ENCODE results near the gene GHR.
"Not testable (repeated sequence)": the region's sequence is repeated elsewhere in the genome, so short reads cannot be mapped to it uniquely, and the experiment has no call there.

The GHR gene

GRCh38 chr5:42555797-42556196, 132.6 kb downstream of the GHR start:
- TF ChIP-seq ZNF274 (IDR thresholded peaks at IDR 0.05; ENCODE audit: low read depth, low read length): no peak
- no peak overlapping the region for H3K4me3 ChIP-seq (ENCODE audit: low read length)

DNA sequence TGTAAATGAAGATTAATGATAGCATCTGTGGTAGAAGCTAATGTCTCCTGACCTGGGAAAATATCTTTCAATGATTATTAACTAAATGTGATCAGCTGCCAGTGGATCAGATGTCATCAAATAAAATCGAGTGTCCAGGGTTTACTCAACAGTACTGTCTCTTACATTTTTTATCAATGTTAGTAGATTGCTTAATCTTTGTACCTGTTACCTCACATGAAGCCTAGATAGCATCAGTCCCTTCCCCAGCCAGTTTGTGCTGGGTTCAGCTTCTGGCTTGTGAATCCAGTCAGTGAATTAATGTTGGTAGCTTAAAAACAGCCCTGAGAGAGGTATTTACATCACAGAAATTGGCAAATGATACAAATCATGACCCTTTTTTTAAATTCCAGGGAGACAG, 134.4 kb downstream of the GHR start:
- no peak overlapping the region for H3K4me3 ChIP-seq (ENCODE audit: low read length)
- TF ChIP-seq ZNF274 (IDR thresholded peaks at IDR 0.05; ENCODE audit: low read depth, low read length): no peak

DNA sequence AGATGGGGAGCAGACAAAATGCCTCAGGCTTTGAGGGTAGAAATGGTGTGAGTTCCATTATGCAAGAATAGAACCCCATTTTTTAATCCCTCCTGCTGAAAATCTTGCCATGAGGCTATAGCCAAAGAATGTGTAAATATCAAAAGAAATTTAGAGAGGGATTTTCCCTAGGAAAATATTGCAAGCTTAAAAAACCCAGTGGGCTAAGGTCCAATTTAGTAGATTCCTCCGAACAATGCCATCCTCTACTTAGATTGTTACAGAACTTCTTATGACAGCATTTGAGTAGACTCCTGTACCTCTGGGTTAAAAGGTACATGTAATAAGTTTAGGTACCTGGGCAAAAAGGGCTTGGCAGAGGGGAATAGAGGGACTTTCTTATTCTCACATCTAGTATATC, 138.4 kb downstream of the GHR start:
- TF ChIP-seq ZNF274 (IDR thresholded peaks at IDR 0.05; ENCODE audit: low read depth, low read length): no peak
- no peak overlapping the region for H3K4me3 ChIP-seq (ENCODE audit: low read length)

GRCh38 chr5:42564689-42565356, 141.6 kb downstream of the GHR start:
- TF ChIP-seq ZNF274 (IDR thresholded peaks at IDR 0.05; ENCODE audit: low read depth, low read length): no peak
- H3K4me3 ChIP-seq (ENCODE audit: low read length): no peak overlapping the region

- no peak overlapping the region for H3K4me3 ChIP-seq (ENCODE audit: low read length)
- no peak for TF ChIP-seq ZNF274 (IDR thresholded peaks at IDR 0.05; ENCODE audit: low read depth, low read length)
These were observed 143.5 kb downstream of the GHR start for GRCh38 chr5:42566652-42567295.

DNA sequence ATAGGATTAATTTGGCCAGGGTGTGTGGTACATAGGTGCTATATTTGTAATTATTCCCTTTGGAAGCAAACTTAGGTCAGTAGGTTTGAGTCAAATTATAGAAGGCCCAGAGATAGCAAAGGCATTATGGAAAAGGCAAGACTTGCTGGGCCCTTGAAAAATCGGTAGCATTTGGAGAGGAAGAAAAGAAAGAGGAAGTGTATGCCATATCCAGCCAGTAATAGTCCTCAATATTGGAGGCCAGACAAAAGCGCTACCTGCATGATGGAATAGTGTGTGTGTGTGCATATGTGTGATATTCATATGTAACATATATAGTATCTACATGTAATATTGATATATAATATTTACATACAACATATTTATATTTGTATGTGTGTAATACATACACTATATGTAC, 146.1 kb downstream of the GHR start:
- no peak for TF ChIP-seq ZNF274 (IDR thresholded peaks at IDR 0.05; ENCODE audit: low read depth, low read length)
- no peak overlapping the region for H3K4me3 ChIP-seq (ENCODE audit: low read length)

DNA sequence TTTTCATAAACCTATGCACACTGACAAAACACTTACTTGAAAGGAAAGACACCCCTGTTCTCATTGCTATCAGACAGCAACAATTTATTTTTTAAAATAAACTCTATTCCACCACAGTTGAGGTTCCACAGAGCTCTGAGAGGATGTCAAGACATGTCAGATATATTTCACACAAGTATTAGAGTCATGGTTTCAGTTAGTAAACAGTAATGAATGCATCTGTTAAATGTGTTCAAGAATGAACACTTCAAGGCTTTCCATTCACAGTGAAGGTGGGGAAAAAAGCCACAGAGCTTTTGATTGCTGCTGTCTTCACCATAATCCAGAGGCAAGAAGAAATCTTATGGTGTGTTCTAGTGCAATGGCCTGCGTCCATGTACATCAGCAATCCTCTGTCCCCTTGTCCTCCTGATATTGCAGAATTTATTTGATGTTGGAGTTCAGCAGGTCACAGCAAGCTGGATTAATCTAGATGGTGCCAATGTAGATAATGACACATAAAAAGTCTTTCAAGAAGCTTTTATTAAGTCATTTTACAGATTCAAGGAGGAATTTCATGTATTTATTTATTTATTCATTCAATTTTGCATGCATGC, 146.8 kb downstream of the GHR start:
- H3K4me3 ChIP-seq (ENCODE audit: low read length): no peak overlapping the region
- no peak for TF ChIP-seq ZNF274 (IDR thresholded peaks at IDR 0.05; ENCODE audit: low read depth, low read length)

- H3K4me3 ChIP-seq (ENCODE audit: low read length): no peak overlapping the region
- no peak for TF ChIP-seq ZNF274 (IDR thresholded peaks at IDR 0.05; ENCODE audit: low read depth, low read length)
These were observed 148.0 kb downstream of the GHR start for GRCh38 chr5:42570966-42571960.

DNA sequence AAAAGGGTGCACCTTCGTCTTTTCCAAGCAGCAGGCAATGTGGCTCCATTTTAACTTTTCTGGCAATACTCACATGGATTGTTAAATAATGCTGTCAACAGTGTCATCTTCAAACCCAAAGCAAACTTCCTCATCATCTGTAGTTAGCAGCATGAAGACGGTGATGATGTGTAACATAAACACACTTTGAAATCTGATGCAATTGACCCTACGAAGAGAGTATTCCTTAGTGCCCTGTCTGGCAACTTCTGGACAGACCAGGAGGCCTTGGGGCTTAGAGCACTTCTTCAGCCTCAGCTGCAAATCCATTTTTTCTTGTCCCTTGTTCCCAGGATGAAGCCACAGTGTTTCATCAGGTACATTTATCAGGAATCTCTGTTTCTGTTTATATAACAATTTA, 149.1 kb downstream of the GHR start:
- no peak for TF ChIP-seq ZNF274 (IDR thresholded peaks at IDR 0.05; ENCODE audit: low read depth, low read length)
- no peak overlapping the region for H3K4me3 ChIP-seq (ENCODE audit: low read length)

GRCh38 chr5:42573386-42573785, 150.1 kb downstream of the GHR start:
- no peak for TF ChIP-seq ZNF274 (IDR thresholded peaks at IDR 0.05; ENCODE audit: low read depth, low read length)

DNA sequence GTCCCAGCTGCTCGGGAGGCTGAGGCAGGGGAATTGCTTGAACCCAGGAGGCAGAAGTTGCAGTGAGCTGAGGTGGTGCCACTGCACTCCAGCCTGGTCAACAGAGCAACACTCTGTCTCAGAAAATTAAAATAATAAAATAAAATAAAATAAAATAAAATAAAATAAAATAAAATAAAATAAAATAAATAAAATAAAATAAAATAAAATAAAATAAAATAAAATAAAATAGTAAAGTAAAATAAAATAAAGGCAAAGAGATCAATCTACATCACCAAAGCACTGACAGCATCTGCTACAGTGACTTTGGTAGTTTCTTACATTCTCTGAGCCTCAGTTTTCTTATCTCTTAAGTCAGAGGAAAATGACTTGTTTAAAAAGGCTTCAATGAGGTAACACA, 152.7 kb downstream of the GHR start:
- H3K4me3 ChIP-seq (ENCODE audit: low read length): not testable (repeated sequence)

More at GRCh38 chr5:42573386-42573785, 150.1 kb downstream of the GHR start:
- H3K4me3 ChIP-seq (ENCODE audit: low read length): no peak overlapping the region

DNA sequence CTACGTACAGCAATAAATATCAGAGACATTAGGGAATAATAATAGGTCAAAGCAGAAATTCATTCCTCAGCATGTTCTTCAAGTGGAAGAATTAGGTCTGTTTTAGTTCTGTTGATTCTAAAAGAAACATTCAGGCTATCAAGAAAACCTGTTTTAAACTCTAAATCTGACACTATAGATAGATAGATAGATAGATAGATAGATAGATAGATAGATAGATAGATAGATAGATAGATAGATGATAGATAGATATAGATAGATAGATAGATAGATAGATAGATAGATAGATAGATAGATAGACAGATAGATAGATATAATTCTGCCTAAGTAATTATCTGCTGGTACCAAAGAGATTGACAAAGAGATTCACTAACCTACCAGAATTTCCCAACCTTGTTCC, 155.7 kb downstream of the GHR start:
- not testable (repeated sequence) for H3K4me3 ChIP-seq (ENCODE audit: low read length)

DNA sequence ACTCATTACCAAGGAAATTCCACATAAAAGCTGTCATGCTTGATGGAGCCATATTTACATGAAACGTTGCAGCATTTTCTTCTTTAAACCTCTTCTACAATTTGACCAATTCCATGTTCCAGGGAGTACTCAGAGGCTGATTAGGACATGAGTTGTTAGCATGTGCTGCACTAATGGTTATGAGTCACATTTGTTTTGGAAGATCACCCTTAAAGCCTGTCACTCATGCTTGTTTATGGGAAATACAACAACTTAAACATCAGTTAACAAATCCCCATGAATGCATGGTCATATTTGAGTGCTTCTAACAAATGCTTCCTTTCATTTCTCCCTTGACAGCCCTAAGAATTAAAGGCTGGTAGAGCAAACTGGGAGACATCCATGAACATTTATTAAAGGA, 156.1 kb downstream of the GHR start:
- no peak for TF ChIP-seq ZNF274 (IDR thresholded peaks at IDR 0.05; ENCODE audit: low read depth, low read length)
- H3K4me3 ChIP-seq (ENCODE audit: low read length): no peak overlapping the region

- no peak for TF ChIP-seq ZNF274 (IDR thresholded peaks at IDR 0.05; ENCODE audit: low read depth, low read length)
- no peak overlapping the region for H3K4me3 ChIP-seq (ENCODE audit: low read length)
These were observed 158.6 kb downstream of the GHR start for GRCh38 chr5:42581845-42582244.
